HEK293 (cell line): ENCODE measurements around the gene BMPR1A.
"Not testable (repeated sequence)": the region's sequence is repeated elsewhere in the genome, so short reads cannot be mapped to it uniquely, and the experiment has no call there.

ENCODE experiments used
- CTCF ChIA-PET: fragments of 350-600 bp; formaldehyde crosslinking; extraction: SDS; loops from one replicate; lab custom pipeline; 2021; ENCODE audit warnings: antibody characterized with exemption; lab: Yijun Ruan, JAX
- POLR2A ChIA-PET: fragments of 300-600 bp; formaldehyde crosslinking; extraction: SDS; loops from one replicate; lab custom pipeline; 2020; ENCODE audit warnings: antibody characterized with exemption, inconsistent platforms; lab: Yijun Ruan, JAX
- H3K27ac ChIP-seq: fragments of 200-500 bp; sonication (Bioruptor generic); 2 replicates; pipeline ENCODE4 v1.5.1; 2014; ENCODE audit warnings: low read depth, low read length, control low read depth, inconsistent platforms; ENCODE audit errors: extremely low read depth
- H3K36me3 ChIP-seq, 2 experiments: fragments of 200-500 bp in 1 of 2; sonication (Bioruptor generic) in 1 of 2; 1 replicate in 1 of 2; 2 replicates in 1 of 2; pipeline ENCODE4 v1.5.1; 2014 to 2017; ENCODE audit warnings: inconsistent platforms in 2 of 2, low read length in 2 of 2; ENCODE audit not compliant: control insufficient read depth in 2 of 2, insufficient read depth in 1 of 2
- H3K4me1 ChIP-seq: fragments of 200-500 bp; sonication (Bioruptor generic); 2 replicates; pipeline ENCODE4 v1.5.1; 2014; ENCODE audit warnings: mild to moderate bottlenecking, low read length, inconsistent platforms; ENCODE audit not compliant: control insufficient read depth, insufficient read depth
- H3K4me3 ChIP-seq: 2 replicates; pipeline ENCODE4 v1.5.1; 2011; ENCODE audit warnings: low read depth, mild to moderate bottlenecking, control low read depth, low read length, moderate library complexity
- H3K9me3 ChIP-seq: fragments of 200-500 bp; sonication (Bioruptor generic); 2 replicates; pipeline ENCODE4 v1.5.1; 2014; ENCODE audit warnings: low read depth, low read length, inconsistent platforms; ENCODE audit not compliant: control insufficient read depth, insufficient read depth
- KLF7 ChIP-seq: fragments of 450-650 bp; formaldehyde crosslinking; IDR thresholded peaks from 2 replicates; pipeline ENCODE4 v1.5.1; 2016; ENCODE audit warnings: missing biosample characterization, missing genetic modification characterization, borderline replicate concordance
- MEIS1 ChIP-seq: sonication (generic); formaldehyde crosslinking; IDR thresholded peaks from 2 replicates; pipeline ENCODE4 v1.8.1; 2022; ENCODE audit warnings: missing genetic modification reagents, mild to moderate bottlenecking, borderline replicate concordance
- OSR2 ChIP-seq: fragments of 450-650 bp; formaldehyde crosslinking; IDR thresholded peaks from 2 replicates; pipeline ENCODE4 v1.5.1; 2016; ENCODE audit warnings: missing biosample characterization, missing genetic modification characterization
- SP7 ChIP-seq: fragments of 450-650 bp; formaldehyde crosslinking; IDR thresholded peaks from 2 replicates; pipeline ENCODE4 v1.5.1; 2016; ENCODE audit warnings: missing biosample characterization, missing genetic modification characterization
- ZBTB17 ChIP-seq: fragments of 450-650 bp; formaldehyde crosslinking; IDR thresholded peaks from 2 replicates; pipeline ENCODE4 v1.5.1; 2016; ENCODE audit warnings: missing biosample characterization, missing genetic modification characterization
- ZBTB21 ChIP-seq: fragments of 450-650 bp; formaldehyde crosslinking; IDR thresholded peaks from 2 replicates; pipeline ENCODE4 v1.5.1; 2017; ENCODE audit warnings: missing biosample characterization, missing genetic modification characterization
- ZBTB8A ChIP-seq: fragments of 450-650 bp; formaldehyde crosslinking; IDR thresholded peaks from 2 replicates; pipeline ENCODE4 v1.5.1; 2016; ENCODE audit warnings: missing biosample characterization, missing genetic modification characterization
- ZFHX2 ChIP-seq: fragments of 450-650 bp; formaldehyde crosslinking; conservative IDR thresholded peaks from 2 replicates; pipeline ENCODE4 v1.5.1; 2016; ENCODE audit warnings: missing biosample characterization, missing genetic modification characterization
- ZNF138 ChIP-seq: fragments of 450-650 bp; formaldehyde crosslinking; IDR thresholded peaks from 2 replicates; pipeline ENCODE4 v1.5.1; 2016; ENCODE audit warnings: missing biosample characterization, missing genetic modification characterization, borderline replicate concordance
- ZNF169 ChIP-seq: fragments of 450-650 bp; formaldehyde crosslinking; IDR thresholded peaks from 2 replicates; pipeline ENCODE4 v1.5.1; 2016; ENCODE audit warnings: missing biosample characterization, missing genetic modification characterization
- ZNF211 ChIP-seq: fragments of 450-650 bp; formaldehyde crosslinking; IDR thresholded peaks from 2 replicates; pipeline ENCODE4 v1.5.1; 2016; ENCODE audit warnings: low read depth, missing biosample characterization, missing genetic modification characterization
- ZNF221 ChIP-seq: fragments of 450-650 bp; formaldehyde crosslinking; IDR thresholded peaks from 2 replicates; pipeline ENCODE4 v1.5.1; 2017; ENCODE audit warnings: missing biosample characterization, missing genetic modification characterization, borderline replicate concordance
- ZNF529 ChIP-seq: fragments of 450-650 bp; formaldehyde crosslinking; IDR thresholded peaks from 2 replicates; pipeline ENCODE4 v1.5.1; 2017; ENCODE audit warnings: missing genetic modification characterization, missing biosample characterization; ENCODE audit not compliant: insufficient replicate concordance
- ZNF571 ChIP-seq: fragments of 450-650 bp; formaldehyde crosslinking; IDR thresholded peaks from 2 replicates; pipeline ENCODE4 v1.5.0; 2017; ENCODE audit warnings: missing biosample characterization, missing genetic modification characterization
- ZNF585B ChIP-seq: fragments of 450-650 bp; formaldehyde crosslinking; IDR thresholded peaks from 2 replicates; pipeline ENCODE4 v1.5.1; 2016; ENCODE audit warnings: missing biosample characterization, missing genetic modification characterization
- ZNF624 ChIP-seq: fragments of 450-650 bp; formaldehyde crosslinking; IDR thresholded peaks from 2 replicates; pipeline ENCODE4 v1.5.1; 2017; ENCODE audit warnings: missing biosample characterization, missing genetic modification characterization
- ZSCAN30 ChIP-seq: fragments of 450-650 bp; IDR thresholded peaks from 2 replicates; pipeline ENCODE4 v1.5.1; 2018; ENCODE audit warnings: missing biosample characterization, mild to moderate bottlenecking, missing genetic modification characterization, moderate library complexity
- TF ChIP-seq, protein P1 (sequence below): fragments of 450-650 bp; formaldehyde crosslinking; IDR thresholded peaks from 2 replicates; pipeline ENCODE4 v1.5.1; 2016; ENCODE audit warnings: missing biosample characterization, missing genetic modification characterization
- TF ChIP-seq, protein P2 (sequence below): fragments of 450-650 bp; formaldehyde crosslinking; IDR thresholded peaks from 2 replicates; pipeline ENCODE4 v1.5.1; 2016; ENCODE audit warnings: missing biosample characterization, missing genetic modification characterization
- TF ChIP-seq, protein P3 (sequence below): fragments of 450-650 bp; formaldehyde crosslinking; IDR thresholded peaks from 2 replicates; pipeline ENCODE4 v1.5.1; 2016; ENCODE audit warnings: missing biosample characterization, missing genetic modification characterization
- TF ChIP-seq, protein P4 (sequence below): fragments of 450-650 bp; formaldehyde crosslinking; IDR thresholded peaks from 2 replicates; pipeline ENCODE4; 2016; ENCODE audit warnings: missing biosample characterization, missing genetic modification characterization
- TF ChIP-seq, protein P5 (sequence below): fragments of 450-650 bp; formaldehyde crosslinking; IDR thresholded peaks from 2 replicates; pipeline ENCODE4 v1.5.1; 2017; ENCODE audit warnings: missing biosample characterization, missing genetic modification characterization

The BMPR1A gene

DNA sequence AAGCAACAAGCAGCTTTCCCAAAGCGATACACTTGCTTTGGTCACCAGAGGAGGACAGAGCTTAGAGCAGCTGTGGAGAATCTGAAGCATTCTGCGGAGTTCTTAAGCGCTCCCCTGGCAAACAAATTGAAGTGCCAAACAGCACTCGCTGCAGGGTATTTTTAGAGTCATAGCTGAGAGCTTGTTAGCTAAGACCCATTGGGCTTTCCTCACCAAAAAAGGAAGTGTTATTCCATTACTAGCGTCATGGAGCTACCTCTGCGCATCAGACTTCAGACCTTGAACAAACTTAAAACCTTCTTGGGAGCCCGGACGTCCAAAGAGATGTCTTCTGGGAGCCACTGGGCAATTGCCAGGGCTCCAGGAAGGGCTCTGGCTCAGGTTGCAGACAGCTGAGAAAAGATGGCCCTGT lies 23.2 kb upstream of the BMPR1A start:
- Histone ChIP-seq H3K27ac (no peak overlapping the region), H3K9me3 (no peaks in the 10 kb centered on the region), H3K4me3 (no peak overlapping the region), H3K36me3 (no peaks in the 10 kb centered on the region), H3K4me1 (no peaks in the 10 kb centered on the region)
- POLR2A ChIA-PET, result interaction anchor here (1.0 to 1.5 kb wide), 2 partner anchors 21 to 22 kb away, joined by 3 to 5 read pairs; no protein-coding TSS in a partner anchor
- no peak for TF ChIP-seq SP7 (tag by site-specific recombination)
- TF ChIP-seq ZNF585B (tag by site-specific recombination), result no peak
- TF ChIP-seq ZBTB17 (tag by site-specific recombination), result no peak
- no peak for TF ChIP-seq MEIS1
- TF ChIP-seq ZBTB8A (tag by site-specific recombination), result no peak
- no peak for TF ChIP-seq ZSCAN30 (tag by site-specific recombination)
- TF ChIP-seq ZNF211 (tag by site-specific recombination), result no peak
- no peak for TF ChIP-seq ZFHX2 (tag by site-specific recombination)
- TF ChIP-seq ZNF529 (tag by site-specific recombination), result no peak
- no peak for TF ChIP-seq ZNF571 (tag by site-specific recombination)
- CTCF ChIA-PET, result interaction anchor here (0.6 to 1.1 kb wide), 2 partner anchors 45 to 154 kb away, joined by 3 read pairs; no protein-coding TSS in a partner anchor

DNA sequence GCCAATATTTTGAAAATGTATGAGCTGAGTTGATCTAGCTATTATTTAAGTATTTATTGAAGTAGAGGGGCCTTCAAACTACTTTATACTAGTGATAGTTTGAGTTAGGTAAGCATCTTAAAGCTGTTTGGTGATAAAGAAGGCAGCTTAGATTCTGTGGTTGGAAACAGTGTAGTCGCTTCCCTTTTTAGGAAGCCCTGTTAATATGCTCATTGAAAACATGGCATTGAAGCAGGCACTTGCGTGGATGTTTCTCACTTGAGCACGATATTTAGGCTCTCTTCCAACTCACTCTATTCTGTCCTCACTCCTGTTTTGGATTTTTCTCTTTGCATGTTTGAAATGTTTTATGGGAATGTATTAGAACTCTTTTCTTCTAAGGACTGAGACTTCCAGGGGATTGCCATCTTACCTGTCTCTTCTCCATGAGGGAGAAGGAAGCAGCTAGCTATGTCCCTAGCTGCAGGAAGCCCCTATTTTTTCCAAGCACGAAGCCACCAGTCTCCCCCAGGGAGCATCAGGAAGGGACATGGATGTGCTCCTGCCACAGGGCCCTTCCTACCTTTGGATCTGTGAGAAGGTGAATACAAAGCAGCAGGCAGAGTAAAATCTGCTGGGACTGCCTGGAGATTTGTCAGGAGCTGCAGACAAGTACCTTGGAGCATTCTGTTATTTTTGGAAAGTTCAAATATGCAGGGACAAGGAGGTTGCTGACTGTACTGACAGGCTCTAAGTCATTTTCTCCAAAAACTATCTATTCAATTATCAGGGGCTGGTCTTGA lies 22.0 kb upstream of the BMPR1A start:
- POLR2A ChIA-PET, result interaction anchor here (0.6 to 1.5 kb wide), 2 partner anchors 21 to 39 kb away, joined by 3 to 4 read pairs; no protein-coding TSS in a partner anchor
- H3K4me3 ChIP-seq, result no peak overlapping the region
- H3K36me3 ChIP-seq, result no peaks in the 10 kb centered on the region
- H3K27ac ChIP-seq, result no peak overlapping the region
- H3K9me3 ChIP-seq, result no peaks in the 10 kb centered on the region
- CTCF ChIA-PET, result interaction anchor here (0.7 to 1.4 kb wide), 3 partner anchors 12 to 46 kb away, joined by 3 to 5 read pairs (median 4); no protein-coding TSS in a partner anchor
- no peaks in the 10 kb centered on the region for H3K4me1 ChIP-seq
- TF ChIP-seq, protein P1, sequence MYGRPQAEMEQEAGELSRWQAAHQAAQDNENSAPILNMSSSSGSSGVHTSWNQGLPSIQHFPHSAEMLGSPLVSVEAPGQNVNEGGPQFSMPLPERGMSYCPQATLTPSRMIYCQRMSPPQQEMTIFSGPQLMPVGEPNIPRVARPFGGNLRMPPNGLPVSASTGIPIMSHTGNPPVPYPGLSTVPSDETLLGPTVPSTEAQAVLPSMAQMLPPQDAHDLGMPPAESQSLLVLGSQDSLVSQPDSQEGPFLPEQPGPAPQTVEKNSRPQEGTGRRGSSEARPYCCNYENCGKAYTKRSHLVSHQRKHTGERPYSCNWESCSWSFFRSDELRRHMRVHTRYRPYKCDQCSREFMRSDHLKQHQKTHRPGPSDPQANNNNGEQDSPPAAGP, result no peak
- TF ChIP-seq ZNF221 (tag by site-specific recombination) (no peak), ZBTB21 (tag by site-specific recombination) (no peak)

DNA sequence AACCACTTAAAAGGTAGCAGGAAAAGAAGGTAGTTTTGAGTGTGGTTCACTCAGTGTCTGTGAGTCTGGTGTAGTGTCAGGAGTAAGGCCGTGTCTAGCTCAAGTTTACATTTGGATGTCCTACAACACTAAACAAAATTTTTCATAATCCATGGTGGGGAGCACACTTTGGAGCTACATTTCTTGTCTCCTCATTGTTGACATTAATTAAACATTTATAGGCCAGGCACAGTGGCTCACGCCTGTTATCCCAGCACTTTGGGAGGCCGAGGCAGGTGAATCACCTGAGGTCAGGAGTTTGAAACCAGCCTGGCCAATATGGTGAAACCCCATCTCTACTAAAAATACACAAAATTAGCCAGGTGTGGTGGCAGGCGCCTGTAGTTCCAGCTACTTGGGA lies 21.1 kb upstream of the BMPR1A start:
- not testable (repeated sequence) for H3K4me1 ChIP-seq, H3K9me3 ChIP-seq, H3K27ac ChIP-seq, H3K4me3 ChIP-seq, H3K36me3 ChIP-seq
- CTCF ChIA-PET, result interaction anchor here (0.7 to 1.4 kb wide), 2 partner anchors 12 to 19 kb away, joined by 4 to 5 read pairs; no protein-coding TSS in a partner anchor
- POLR2A ChIA-PET, result interaction anchor here (0.7 kb wide), 1 partner anchor 119 kb away, joined by 4 read pairs; no protein-coding TSS in a partner anchor

DNA sequence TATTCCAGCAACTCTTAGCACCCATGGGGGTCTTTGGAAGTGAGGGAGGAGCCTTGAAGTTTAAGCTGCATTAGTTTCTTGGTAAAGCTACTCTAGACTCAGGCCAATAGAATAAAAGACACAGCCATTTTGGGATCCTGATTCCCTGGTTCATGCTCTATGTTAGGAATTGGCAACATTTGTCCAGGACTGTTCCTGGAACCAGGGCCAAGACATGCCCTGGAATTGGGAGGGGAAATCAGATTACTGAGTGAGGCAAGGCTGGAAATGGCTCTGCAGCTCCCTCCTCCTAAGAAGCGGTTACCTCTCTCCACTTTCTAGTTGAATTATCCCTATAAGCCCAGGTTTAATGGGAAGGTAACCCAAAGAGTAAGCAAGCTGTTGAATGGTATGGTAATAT lies 14.2 kb upstream of the BMPR1A start:
- POLR2A ChIA-PET, result no interaction called here
- no peaks in the 10 kb centered on the region for H3K4me1 ChIP-seq
- no peak overlapping the region for H3K4me3 ChIP-seq
- H3K36me3 ChIP-seq, result no peaks in the 10 kb centered on the region
- H3K9me3 ChIP-seq, result no peaks in the 10 kb centered on the region
- no peak overlapping the region for H3K27ac ChIP-seq
- CTCF ChIA-PET, result no interaction called here
- TF ChIP-seq, protein P2, sequence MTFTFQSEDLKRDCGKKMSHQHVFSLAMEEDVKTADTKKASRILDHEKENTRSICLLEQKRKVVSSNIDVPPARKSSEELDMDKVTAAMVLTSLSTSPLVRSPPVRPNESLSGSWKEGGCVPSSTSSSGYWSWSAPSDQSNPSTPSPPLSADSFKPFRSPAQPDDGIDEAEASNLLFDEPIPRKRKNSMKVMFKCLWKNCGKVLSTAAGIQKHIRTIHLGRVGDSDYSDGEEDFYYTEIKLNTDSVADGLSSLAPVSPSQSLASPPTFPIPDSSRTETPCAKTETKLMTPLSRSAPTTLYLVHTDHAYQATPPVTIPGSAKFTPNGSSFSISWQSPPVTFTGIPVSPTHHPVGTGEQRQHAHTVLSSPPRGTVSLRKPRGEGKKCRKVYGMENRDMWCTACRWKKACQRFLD (tag by site-specific recombination), result no peak
- TF ChIP-seq KLF7 (tag by site-specific recombination) (no peak), ZNF169 (tag by site-specific recombination) (no peak), ZNF138 (tag by site-specific recombination) (no peak), ZNF624 (tag by site-specific recombination) (no peak), OSR2 (tag by site-specific recombination) (no peak)
- TF ChIP-seq, protein P3, sequence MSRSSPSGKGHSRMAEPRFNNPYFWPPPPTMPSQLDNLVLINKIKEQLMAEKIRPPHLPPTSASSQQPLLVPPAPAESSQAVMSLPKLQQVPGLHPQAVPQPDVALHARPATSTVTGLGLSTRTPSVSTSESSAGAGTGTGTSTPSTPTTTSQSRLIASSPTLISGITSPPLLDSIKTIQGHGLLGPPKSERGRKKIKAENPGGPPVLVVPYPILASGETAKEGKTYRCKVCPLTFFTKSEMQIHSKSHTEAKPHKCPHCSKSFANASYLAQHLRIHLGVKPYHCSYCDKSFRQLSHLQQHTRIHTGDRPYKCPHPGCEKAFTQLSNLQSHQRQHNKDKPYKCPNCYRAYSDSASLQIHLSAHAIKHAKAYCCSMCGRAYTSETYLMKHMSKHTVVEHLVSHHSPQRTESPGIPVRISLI (tag by site-specific recombination), result no peak
- TF ChIP-seq, protein P4, sequence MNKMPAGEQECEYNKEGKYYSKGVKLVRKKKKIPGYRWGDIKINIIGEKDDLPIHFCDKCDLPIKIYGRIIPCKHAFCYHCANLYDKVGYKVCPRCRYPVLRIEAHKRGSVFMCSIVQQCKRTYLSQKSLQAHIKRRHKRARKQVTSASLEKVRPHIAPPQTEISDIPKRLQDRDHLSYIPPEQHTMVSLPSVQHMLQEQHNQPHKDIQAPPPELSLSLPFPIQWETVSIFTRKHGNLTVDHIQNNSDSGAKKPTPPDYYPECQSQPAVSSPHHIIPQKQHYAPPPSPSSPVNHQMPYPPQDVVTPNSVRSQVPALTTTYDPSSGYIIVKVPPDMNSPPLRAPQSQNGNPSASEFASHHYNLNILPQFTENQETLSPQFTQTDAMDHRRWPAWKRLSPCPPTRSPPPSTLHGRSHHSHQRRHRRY (tag by site-specific recombination), result no peak
- TF ChIP-seq, protein P5, sequence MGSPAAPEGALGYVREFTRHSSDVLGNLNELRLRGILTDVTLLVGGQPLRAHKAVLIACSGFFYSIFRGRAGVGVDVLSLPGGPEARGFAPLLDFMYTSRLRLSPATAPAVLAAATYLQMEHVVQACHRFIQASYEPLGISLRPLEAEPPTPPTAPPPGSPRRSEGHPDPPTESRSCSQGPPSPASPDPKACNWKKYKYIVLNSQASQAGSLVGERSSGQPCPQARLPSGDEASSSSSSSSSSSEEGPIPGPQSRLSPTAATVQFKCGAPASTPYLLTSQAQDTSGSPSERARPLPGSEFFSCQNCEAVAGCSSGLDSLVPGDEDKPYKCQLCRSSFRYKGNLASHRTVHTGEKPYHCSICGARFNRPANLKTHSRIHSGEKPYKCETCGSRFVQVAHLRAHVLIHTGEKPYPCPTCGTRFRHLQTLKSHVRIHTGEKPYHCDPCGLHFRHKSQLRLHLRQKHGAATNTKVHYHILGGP (tag by site-specific recombination), result no peak
